Measurements from ENCODE around the gene RPS19.
"Not testable (repeated sequence)": the region's sequence is repeated elsewhere in the genome, so short reads cannot be mapped to it uniquely, and the experiment has no call there.

Gene RPS19

GRCh38 chr19:41903193-41903953 is 43.3 kb downstream of the RPS19 start:
- DNase-seq: no peak

- DNase-seq: no peak
Measured at GRCh38 chr19:41904118-41904870, 44.2 kb downstream of the RPS19 start.

- DNase-seq: no peak
Measured at GRCh38 chr19:41905273-41906002, 45.4 kb downstream of the RPS19 start.

GRCh38 chr19:41906271-41906670 is 46.2 kb downstream of the RPS19 start:
- DNase-seq: no peak

GRCh38 chr19:41906916-41907680 is 47.0 kb downstream of the RPS19 start:
- DNase-seq: no peak

GRCh38 chr19:41907994-41908615 is 48.0 kb downstream of the RPS19 start:
- DNase-seq: no peak

GRCh38 chr19:41908724-41909464 is 48.8 kb downstream of the RPS19 start:
- no peak for DNase-seq

- DNase-seq: no peak
Measured at GRCh38 chr19:41909706-41910105, 49.7 kb downstream of the RPS19 start.

- DNase-seq: no peak
Measured at GRCh38 chr19:41910240-41910991, 50.4 kb downstream of the RPS19 start.

- DNase-seq: no peak
Measured at GRCh38 chr19:41910992-41911888, 51.2 kb downstream of the RPS19 start.

GRCh38 chr19:41911889-41912731 is 52.1 kb downstream of the RPS19 start:
- no peak for DNase-seq

GRCh38 chr19:41912899-41913537 is 53.0 kb downstream of the RPS19 start:
- no peak for DNase-seq

GRCh38 chr19:41913538-41914423 is 53.7 kb downstream of the RPS19 start:
- DNase-seq: no peak

- DNase-seq: not testable (repeated sequence)
Measured at GRCh38 chr19:41914424-41914834, 54.4 kb downstream of the RPS19 start.

- no peak for DNase-seq
Measured at GRCh38 chr19:41915021-41915775, 55.1 kb downstream of the RPS19 start.

- DNase-seq: no peak
Measured at GRCh38 chr19:41915776-41916414, 55.8 kb downstream of the RPS19 start.
